Uterus (tissue), 4 donors: ENCODE data around the gene SYT2. TPM values are rescaled to one million over a fixed set of nuclear protein-coding genes. Genes with fewer than 3 reads are reported as not detected.
"Not testable (repeated sequence)": the region's sequence is repeated elsewhere in the genome, so short reads cannot be mapped to it uniquely, and the experiment has no call there.

Experiments used
- DNase-seq, 2 donors: peaks; one replicate each; pipeline ENCODE4 v3.0.0-alpha.2; 2019 to 2020
- H3K27ac ChIP-seq, 2 donors: fragments of 200-600 bp; sonication (generic); 1 replicate in 1 of 2; 2 replicates in 1 of 2; pipeline ENCODE4 v1.5.1; 2016 to 2018
- H3K27me3 ChIP-seq, 2 donors: fragments of 200-600 bp; sonication (generic); one replicate each; pipeline ENCODE4 v1.5.1; 2018 to 2019; ENCODE audit warnings: control low read depth in 1 of 2
- H3K36me3 ChIP-seq, 2 donors: fragments of 200-600 bp; sonication (generic); one replicate each; pipeline ENCODE4 v1.5.1; 2019; ENCODE audit warnings: control low read depth in 1 of 2
- H3K4me1 ChIP-seq, 2 donors: fragments of 200-600 bp; sonication (generic); one replicate each; pipeline ENCODE4 v1.5.1; 2018 to 2019; ENCODE audit warnings: control low read depth in 1 of 2
- H3K4me3 ChIP-seq, 2 donors: fragments of 200-600 bp; sonication (generic); 1 replicate in 1 of 2; 2 replicates in 1 of 2; pipeline ENCODE4 v1.5.1; 2018 to 2019; ENCODE audit warnings: mild to moderate bottlenecking in 1 of 2
- H3K9me3 ChIP-seq, 2 donors: fragments of 200-600 bp; sonication (generic); one replicate each; pipeline ENCODE4 v1.5.1; 2019; ENCODE audit warnings: control low read depth in 1 of 2
- POLR2A ChIP-seq, 2 donors: fragments of 450-650 bp; IDR thresholded peaks; one replicate each; pipeline ENCODE4 v1.6.1; 2016; ENCODE audit warnings: antibody characterized with exemption in 2 of 2, mild to moderate bottlenecking in 1 of 2, moderate library complexity in 1 of 2
- intact Hi-C: fragments of 100-400 bp; cut with DNase I; formaldehyde crosslinking; loops from one replicate; pipeline ENCODE4 v1.15.1; 2023; ENCODE audit warnings: low total_unique reads
- total RNA-seq, 4 donors: library from RNA; depleted of rRNA in 3 of 4; stranded (reverse); fragments of >200 nt in 3 of 4; gene quantifications; one replicate each; pipeline versions ENCODE4 v1.1.0 to v1.2.4, GENCODE V29; 2014 to 2023
- TF ChIP-seq, protein P1 (sequence below), 4 experiments: fragments of 200-600 bp in 2 of 4; fragments of 450-650 bp in 2 of 4; sonication (generic) in 2 of 4; IDR thresholded peaks; one replicate each; pipeline ENCODE4 v1.5.1; 2016 to 2019; ENCODE audit warnings: antibody characterized with exemption in 4 of 4, mild to moderate bottlenecking in 2 of 4, moderate library complexity in 1 of 4
- donor health status: DM: yes; HTN: yes; CAD: no.

Gene SYT2
- total RNA-seq, 4 donors from 2014 or later: 1.1 TPM; not detected in 3

DNA sequence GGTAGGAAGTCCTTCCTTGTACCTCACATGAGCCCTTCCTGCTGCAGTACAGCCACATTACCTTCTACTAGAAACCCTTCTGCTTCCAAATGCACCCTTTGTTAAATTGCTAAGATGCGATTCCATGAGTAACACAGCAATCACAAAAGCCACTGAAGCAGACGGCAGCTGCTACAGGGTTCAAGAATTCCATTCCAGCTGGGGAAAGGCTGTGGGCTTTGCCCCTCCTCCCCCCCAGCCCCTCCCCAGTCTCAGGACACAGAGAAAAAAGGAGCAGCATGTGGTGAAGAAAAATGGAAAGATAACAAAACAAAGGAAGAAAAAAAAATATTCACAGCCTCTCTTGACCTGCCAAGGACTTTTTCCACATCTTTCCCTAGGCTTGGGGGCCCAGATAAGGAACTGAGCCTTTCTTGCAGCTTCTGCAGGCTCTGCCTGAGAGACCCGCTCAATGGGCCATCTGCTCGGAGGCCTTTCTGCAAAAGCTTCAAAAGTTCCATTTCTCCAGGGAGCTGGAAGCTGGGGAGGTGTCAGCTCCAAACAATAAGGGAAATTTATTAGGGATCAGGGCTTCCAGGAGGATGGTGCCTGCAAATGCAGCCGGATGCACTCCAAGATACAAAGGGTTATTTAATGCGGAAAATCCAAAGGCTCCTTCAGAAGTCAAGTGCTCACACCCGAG, 72.1 kb downstream of the SYT2 start:
- no peak overlapping the region for H3K27ac ChIP-seq
- H3K27me3 ChIP-seq: peaks cover 0 to 6% of the 10 kb centered on the region in 2 donors
- H3K9me3 ChIP-seq: no peaks in the 10 kb centered on the region
- TF ChIP-seq, protein P1, sequence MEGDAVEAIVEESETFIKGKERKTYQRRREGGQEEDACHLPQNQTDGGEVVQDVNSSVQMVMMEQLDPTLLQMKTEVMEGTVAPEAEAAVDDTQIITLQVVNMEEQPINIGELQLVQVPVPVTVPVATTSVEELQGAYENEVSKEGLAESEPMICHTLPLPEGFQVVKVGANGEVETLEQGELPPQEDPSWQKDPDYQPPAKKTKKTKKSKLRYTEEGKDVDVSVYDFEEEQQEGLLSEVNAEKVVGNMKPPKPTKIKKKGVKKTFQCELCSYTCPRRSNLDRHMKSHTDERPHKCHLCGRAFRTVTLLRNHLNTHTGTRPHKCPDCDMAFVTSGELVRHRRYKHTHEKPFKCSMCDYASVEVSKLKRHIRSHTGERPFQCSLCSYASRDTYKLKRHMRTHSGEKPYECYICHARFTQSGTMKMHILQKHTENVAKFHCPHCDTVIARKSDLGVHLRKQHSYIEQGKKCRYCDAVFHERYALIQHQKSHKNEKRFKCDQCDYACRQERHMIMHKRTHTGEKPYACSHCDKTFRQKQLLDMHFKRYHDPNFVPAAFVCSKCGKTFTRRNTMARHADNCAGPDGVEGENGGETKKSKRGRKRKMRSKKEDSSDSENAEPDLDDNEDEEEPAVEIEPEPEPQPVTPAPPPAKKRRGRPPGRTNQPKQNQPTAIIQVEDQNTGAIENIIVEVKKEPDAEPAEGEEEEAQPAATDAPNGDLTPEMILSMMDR (IDR thresholded peaks at IDR 0.05): no peak
- H3K4me3 ChIP-seq: no peak overlapping the region
- H3K36me3 ChIP-seq: no peaks in the 10 kb centered on the region
- peaks cover 0 to 9% of the 10 kb centered on the region in 2 donors for H3K4me1 ChIP-seq
- no peak for DNase-seq
- intact Hi-C loops: no loop called here

DNA sequence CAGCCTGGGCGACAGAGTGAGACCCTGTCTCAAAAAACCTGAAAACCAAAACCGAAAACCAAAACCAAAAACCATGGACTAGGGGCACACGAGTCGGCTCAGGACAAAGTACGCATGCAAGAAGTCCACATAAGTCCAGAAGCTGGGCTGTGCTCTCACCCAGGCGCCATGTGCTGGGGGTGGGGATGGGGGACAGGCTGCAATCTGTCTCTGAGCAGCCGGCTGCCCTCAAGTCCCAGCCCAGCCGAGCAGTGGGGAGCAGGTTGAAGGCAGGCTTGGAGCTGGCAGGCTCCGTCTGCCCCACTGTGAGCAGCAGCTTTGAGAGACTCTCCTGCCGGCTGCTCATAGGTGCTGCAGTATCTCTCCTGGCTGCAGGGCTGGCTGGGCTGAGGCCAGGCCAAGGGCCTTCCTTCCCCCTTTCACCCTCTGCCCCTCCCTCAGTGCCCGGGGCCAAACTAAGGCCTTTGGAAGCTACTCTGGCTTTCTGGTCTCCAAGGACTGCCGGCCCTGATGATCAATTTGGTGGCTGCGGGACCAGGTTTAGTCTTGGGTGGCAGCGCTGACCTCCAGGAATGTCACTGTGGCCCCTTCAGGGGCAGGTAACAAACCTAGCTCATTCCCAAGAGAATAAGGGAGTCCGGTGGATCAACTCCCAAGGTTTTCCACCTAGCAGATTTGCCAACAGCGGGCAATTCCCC, 72.8 kb downstream of the SYT2 start:
- H3K4me1 ChIP-seq, H3K36me3 ChIP-seq, H3K4me3 ChIP-seq, H3K9me3 ChIP-seq, DNase-seq, H3K27me3 ChIP-seq, H3K27ac ChIP-seq, intact Hi-C loops: not testable (repeated sequence)

DNA sequence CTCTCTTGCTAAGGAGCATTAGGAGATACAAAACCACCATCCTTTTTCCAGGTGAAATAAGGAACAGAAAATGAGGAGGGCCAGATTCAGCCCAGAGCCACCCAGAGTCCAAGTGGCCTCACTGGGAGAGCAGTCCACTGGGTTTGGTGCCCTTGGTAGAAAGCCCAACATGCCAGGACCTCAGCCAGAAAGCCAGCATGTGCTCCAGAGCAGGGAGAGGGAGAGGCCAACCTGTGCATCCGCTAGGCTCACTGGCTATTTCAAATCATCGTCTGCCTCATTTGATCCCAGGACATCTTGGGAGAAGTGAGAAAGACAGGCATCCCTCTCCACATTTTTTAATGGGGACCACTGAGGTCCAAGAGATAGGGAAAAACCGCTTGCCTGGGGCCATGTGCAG, 74.1 kb downstream of the SYT2 start:
- H3K27ac ChIP-seq, H3K9me3 ChIP-seq, intact Hi-C loops, H3K36me3 ChIP-seq, H3K4me3 ChIP-seq, H3K4me1 ChIP-seq, H3K27me3 ChIP-seq, DNase-seq: not testable (repeated sequence)

DNA sequence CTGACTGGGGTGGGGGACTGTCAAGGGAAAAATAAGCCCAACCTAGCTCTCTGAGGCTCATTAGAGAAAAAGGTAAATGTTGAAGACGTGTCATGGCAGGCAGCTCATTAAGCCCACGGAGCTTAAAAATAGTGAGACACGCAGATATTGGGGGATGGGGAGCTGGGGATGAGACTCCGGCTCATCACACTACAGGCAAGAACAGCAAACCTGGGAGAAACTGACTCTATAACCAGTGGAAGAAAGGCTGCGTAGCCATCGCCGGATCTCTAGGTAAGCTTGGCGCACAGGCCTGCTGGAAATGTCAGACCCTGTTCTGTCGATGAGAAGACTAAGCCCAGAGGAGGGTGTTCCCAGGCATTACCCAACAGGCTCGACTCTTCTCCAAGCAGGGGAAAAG, 78.0 kb downstream of the SYT2 start:
- Histone ChIP-seq H3K4me3 (no peak overlapping the region), H3K36me3 (no peaks in the 10 kb centered on the region), H3K4me1 (no peaks in the 10 kb centered on the region), H3K9me3 (no peaks in the 10 kb centered on the region), H3K27me3 (no peaks in the 10 kb centered on the region), H3K27ac (no peak overlapping the region)
- no peak for DNase-seq
- TF ChIP-seq POLR2A (IDR thresholded peaks at IDR 0.05): no peak
- TF ChIP-seq, protein P1 (IDR thresholded peaks at IDR 0.05): no peak
- intact Hi-C loops: no loop called here

DNA sequence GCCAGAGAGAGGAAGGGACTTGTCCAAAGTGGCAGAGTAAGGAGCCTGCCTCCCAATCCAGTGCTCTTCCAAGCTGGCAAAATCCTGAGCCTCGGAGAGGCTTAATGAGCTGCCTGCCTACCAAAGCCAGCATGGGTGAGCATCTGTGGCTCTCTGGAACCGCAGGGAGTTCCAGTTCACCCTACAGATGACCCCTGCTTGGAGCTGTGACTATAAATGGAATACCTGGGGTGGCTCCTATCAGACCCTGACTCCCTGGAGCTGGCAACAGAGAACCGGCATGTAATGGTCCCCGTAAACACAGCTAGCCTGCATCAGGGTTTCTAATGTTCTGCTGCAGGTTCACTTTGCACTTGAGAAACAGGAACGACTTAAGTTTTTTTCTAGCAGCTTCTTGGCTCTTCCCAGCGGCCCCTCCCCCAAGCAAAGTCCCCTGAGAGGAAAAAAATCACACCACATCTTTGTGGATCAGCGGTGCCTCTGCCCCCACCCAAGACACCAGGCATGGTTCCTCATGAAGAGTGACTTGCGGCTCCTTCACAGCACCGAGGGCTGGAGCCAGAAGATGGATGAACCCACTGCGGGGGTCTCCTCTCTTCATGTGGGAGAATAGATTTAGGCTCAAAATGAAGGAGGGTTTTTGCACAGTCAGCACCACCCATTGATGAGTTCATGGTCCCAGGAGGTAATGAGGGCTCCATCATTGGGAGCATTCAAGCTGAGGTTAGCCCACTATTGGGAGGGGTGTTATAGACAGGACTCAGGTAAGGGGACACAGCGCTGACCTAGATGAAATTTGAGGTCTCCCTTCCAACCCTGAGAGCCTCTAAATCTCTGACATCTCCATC, 79.0 kb downstream of the SYT2 start:
- no peaks in the 10 kb centered on the region for H3K9me3 ChIP-seq
- no peak for TF ChIP-seq POLR2A (IDR thresholded peaks at IDR 0.05)
- TF ChIP-seq, protein P1 (IDR thresholded peaks at IDR 0.05): no peak
- H3K27me3 ChIP-seq: no peaks in the 10 kb centered on the region
- H3K27ac ChIP-seq: no peak overlapping the region
- no peaks in the 10 kb centered on the region for H3K36me3 ChIP-seq
- intact Hi-C loops: no loop called here
- no peak for DNase-seq
- no peaks in the 10 kb centered on the region for H3K4me1 ChIP-seq
- no peak overlapping the region for H3K4me3 ChIP-seq

DNA sequence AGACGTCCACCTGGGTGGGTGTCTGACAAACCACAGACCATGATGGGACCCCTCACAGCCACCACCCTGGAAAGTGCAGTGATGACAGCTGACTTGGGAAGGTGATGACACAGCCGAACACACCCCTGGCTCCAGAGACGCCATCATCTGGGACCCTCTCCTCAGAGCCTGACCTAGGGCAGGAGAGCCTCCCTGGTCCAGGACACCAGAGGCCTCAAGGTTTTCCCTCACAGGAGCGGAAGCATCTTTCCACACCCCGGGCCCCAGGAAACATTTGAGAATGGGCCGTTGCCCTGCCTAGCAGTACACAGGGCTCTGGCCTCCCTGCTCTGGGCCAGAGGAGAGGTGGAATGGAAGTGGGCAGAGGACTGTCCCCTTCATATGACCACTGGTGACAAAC, 79.7 kb downstream of the SYT2 start:
- H3K36me3 ChIP-seq: no peaks in the 10 kb centered on the region
- H3K4me1 ChIP-seq: no peaks in the 10 kb centered on the region
- no peaks in the 10 kb centered on the region for H3K27me3 ChIP-seq
- TF ChIP-seq POLR2A (IDR thresholded peaks at IDR 0.05): no peak
- TF ChIP-seq, protein P1 (IDR thresholded peaks at IDR 0.05): no peak
- intact Hi-C loops: no loop called here
- no peak overlapping the region for H3K27ac ChIP-seq
- no peak overlapping the region for H3K4me3 ChIP-seq
- DNase-seq: no peak
- no peaks in the 10 kb centered on the region for H3K9me3 ChIP-seq

DNA sequence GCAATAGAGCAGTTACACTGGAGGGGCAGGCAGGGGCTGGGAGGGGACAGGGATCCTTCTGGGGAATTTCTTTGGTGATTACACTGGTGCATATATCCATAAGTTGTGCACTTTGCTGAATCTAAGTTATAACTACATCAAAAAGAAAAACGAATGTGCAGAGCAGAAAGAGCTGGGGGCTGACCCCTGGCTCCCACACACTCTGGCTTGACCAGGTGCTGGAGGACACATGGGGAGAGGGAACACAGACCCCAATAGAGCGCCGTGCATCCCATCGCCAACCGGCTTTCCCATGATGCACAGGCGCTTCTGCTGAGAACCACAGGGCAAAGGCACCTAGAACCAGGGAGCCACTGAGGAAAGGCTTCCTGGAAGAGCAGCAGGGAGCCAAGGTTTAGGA, 80.2 kb downstream of the SYT2 start:
- H3K4me3 ChIP-seq, intact Hi-C loops, H3K36me3 ChIP-seq, H3K27ac ChIP-seq, DNase-seq, H3K4me1 ChIP-seq, H3K9me3 ChIP-seq, H3K27me3 ChIP-seq: not testable (repeated sequence)

DNA sequence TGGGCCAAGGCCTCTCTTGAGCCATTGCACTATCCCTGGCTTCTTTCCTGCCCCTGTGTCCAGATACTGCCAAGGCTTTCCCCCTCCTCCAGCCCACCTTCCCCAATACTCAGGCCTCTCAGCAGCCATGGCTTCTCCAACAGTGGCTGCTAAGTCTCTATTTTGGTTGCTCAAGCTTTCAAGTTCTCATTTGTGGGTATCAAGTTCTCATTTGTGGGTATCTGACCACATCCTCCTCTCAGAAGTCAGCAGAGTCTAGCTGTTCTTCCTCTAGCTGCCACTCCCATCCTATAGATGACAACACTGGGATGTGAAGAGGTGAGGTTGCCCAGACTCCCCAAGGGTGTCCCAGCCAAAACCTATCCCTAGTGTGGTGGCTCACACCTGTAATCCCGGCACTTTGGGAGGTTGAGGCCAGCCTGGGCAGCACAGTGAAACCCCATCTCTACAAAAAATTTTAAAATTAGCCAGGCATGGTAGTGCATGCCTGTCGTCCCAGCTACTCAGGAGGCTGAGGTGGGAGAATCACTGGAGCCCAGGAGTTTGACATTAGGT, 80.9 kb downstream of the SYT2 start:
- H3K27me3 ChIP-seq, intact Hi-C loops, H3K4me1 ChIP-seq, H3K36me3 ChIP-seq, H3K4me3 ChIP-seq, H3K27ac ChIP-seq, DNase-seq, H3K9me3 ChIP-seq: not testable (repeated sequence)
